GM19351 (cell line): ENCODE measurements around the gene ENO2.
"Not testable (repeated sequence)": the region's sequence is repeated elsewhere in the genome, so short reads cannot be mapped to it uniquely, and the experiment has no call there.

Experiments
- ATAC-seq: cut with Tn5 transposase; IDR thresholded peaks from one replicate; pipeline ENCODE4 v1.9.1; 2021; ENCODE audit warnings: mild to moderate bottlenecking, moderate library complexity; ENCODE audit not compliant: unreplicated experiment

Gene ENO2

DNA sequence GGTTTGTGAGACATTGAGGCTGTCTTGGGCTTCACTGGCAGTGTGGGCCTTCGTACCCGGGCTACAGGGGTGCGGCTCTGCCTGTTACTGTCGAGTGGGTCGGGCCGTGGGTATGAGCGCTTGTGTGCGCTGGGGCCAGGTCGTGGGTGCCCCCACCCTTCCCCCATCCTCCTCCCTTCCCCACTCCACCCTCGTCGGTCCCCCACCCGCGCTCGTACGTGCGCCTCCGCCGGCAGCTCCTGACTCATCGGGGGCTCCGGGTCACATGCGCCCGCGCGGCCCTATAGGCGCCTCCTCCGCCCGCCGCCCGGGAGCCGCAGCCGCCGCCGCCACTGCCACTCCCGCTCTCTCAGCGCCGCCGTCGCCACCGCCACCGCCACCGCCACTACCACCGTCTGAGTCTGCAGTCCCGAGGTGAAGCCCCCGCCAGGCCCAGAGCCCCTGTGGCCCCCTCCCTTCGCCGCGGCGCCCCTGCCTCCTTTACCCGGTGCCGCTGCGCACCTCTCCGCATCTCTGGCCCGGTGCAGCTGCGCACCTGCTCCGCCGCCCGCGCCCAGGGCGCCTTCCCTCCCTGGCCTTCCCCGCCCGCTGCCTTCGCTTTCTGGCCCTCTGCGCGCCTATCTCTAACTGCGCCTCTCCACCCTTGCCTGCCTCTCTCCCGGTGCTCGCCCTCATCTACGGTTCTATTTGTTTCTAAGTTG, at the start of gene ENO2:
ENO2 (plus strand) TSS at position 335 of the 701 bp plus-strand sequence. CDS start 1,253 bp downstream, outside the sequence.
- peak; percentile 77 for ATAC-seq

GRCh38 chr12:6865307-6865706, 49.1 kb upstream of the ENO2 start:
- not testable (repeated sequence) for ATAC-seq

GRCh38 chr12:6866163-6866919, 48.0 kb upstream of the ENO2 start:
- ATAC-seq = no peak

GRCh38 chr12:6866920-6867412, 47.4 kb upstream of the ENO2 start:
- peak; percentile 7 for ATAC-seq

GRCh38 chr12:6867413-6868210, 46.8 kb upstream of the ENO2 start, which contains the start of gene TPI1:
Gene TPI1, plus strand, starts transcription at chr12:6867531. Its CDS starts 36 bp downstream, at chr12:6867567.
- peak; percentile 63 for ATAC-seq

DNA sequence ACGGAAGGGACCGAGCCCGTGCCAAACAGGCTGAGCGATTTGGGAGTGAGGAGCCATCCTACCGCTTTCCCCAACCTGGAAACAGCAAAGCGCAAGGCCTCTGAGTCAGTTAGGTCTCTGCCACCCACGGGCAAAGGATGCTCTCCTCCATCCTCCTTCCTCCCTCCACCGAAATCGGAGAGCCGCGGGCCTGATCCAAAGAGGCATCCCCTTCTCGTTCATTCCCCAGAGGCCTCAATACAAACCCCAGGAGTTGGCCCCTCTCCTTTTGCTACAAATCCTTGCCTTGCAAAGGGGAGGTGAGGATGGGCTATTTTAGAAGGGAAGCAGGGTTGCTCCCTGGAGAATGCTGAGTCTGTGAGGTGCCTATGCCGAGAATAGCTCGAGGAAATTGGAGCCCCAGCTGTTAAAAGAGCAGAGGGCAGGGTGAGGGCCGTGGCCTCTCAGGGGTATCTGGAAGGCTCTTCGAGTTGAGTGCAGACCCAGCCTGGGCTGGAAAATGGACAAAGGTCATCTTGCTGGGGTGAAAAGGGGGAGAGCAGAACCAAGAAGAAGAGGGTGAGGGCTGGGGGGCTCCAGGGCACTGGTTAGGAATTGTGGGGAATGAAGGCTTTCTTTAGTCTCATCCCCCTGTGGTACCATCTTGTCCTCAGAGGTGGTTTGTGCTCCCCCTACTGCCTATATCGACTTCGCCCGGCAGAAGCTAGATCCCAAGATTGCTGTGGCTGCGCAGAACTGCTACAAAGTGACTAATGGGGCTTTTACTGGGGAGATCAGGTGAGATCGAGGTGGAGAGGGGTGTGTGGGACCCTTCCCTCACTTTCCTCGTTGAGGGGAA, 46.0 kb upstream of the ENO2 start:
- ATAC-seq = no peak

DNA sequence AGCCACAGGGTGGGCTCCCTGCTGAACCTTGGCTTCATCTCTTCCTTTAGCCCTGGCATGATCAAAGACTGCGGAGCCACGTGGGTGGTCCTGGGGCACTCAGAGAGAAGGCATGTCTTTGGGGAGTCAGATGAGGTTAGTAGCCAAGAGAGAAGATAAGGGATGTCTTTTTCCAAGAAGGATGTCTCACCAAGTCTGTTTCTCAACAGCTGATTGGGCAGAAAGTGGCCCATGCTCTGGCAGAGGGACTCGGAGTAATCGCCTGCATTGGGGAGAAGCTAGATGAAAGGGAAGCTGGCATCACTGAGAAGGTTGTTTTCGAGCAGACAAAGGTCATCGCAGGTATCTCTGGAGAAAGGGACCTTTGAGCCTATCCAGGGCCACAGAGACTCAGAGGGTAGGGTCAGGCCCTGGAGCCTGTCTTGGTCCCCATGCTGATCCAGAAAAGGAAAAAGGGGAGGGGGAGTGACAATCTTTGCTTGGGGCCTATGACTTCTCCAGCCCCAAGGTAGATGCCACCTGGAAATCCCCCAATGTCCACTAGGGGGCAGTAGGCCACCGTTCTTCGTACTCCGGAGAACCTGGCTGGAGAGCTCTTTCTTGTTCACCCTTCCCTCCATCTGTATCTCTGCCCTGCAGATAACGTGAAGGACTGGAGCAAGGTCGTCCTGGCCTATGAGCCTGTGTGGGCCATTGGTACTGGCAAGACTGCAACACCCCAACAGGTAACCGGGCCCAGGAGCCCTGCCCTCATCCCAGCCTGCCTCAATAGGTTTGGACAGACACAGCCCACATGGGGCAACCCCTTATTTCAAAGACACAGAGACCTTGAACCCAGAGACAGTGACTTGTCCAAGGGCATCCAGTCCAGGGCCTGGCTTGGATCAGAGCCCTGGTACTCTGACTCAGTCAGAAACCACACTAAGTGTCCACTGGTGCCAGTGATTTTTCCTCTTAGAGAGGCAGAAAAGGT, 45.0 kb upstream of the ENO2 start:
- ATAC-seq = no peak

DNA sequence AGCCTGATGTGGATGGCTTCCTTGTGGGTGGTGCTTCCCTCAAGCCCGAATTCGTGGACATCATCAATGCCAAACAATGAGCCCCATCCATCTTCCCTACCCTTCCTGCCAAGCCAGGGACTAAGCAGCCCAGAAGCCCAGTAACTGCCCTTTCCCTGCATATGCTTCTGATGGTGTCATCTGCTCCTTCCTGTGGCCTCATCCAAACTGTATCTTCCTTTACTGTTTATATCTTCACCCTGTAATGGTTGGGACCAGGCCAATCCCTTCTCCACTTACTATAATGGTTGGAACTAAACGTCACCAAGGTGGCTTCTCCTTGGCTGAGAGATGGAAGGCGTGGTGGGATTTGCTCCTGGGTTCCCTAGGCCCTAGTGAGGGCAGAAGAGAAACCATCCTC, 44.1 kb upstream of the ENO2 start:
- not testable (repeated sequence) for ATAC-seq

DNA sequence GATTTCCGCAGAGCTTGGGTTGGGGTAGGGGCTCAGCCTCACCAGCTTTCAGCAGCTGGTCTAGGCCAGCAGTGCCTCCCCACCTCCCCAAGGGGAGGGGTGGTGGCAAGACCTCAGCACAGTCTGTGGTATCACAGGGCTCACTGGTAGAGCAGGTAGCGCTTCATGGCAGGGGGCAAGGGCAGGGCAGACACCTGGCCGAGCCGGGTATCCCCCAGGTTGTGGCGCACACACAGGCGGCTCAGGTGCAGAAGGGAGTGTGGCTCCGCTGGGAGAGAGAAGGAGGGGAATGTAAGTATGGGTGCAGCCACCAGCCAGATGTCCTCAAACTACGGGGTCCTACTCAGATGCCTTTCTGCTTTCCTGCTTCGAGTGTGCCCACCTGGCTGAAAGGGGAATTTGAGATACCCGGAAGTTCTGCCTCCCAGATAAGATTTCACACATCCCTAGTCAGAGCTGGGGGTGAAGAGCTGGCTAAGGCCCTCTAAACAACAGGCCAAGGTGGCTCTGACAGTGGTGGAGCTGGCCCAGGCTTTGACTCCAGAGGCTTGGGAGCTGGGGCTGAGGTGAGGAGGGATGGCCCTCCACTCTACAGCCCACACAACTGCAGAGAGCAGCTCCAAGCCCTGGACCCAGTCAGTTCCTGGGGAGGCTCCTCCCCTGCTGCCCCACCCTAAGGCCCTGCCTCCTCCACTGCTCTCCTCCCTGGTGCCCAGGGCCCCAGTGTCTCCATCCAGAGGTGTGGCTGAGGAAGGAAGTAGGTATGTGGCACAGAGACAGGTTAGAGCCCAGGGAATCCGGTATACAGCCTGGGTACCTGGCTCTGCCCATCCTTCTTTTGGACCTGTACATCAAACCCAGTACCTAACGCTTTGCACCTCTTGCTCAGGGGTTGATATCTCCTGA, 43.1 kb upstream of the ENO2 start:
- ATAC-seq = no peak

DNA sequence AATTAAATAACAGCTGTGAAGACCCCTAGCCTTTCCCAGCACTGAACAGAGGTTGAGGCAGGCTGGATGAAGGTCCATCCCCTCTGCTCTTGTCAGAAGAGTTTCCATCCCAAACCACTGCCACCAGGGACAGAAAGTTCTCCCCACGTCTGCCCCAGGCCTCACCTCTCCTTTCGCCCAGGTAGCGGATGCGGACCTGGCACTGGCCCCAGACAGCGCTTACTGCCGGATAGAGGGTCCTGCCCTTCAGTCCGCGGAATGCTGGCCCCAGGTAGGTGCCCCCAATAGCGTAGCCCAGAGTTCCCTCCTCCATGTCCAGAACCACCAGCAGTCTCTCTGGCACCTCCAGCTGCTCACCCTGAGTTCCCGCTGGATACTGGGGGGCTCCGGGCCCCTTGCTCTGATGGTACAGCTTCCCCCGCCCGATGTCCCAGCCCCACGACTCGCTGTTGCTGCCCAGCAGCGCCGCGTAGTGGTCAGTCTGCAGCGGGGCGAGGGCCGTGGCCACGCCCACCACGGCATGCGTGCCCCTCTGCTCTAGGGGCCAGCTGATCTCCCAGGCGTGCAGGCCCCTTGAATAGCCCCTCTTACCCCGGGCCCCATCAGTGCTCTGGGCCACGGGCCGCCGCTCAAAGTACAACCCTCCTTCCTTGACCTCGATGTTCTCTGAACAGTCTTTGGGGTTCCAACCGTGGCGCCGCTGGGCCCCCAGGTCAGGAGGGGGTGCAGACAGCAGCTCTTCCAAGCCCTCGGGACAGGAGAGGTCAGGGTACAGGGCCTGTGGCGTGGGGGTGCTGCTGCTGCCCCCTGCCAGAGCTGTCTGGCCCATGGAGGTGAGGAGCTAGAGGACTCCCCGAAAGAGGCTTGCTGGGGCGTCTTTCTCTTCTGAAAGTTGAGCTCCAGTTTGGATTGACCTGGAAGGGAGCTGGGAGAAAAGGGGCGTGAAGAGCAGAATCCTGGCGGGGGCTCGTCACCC, 42.0 kb upstream of the ENO2 start:
- ATAC-seq = peak; percentile 38

- ATAC-seq = peak; percentile 80
These were observed 41.0 kb upstream of the ENO2 start, which contains the start of gene SPSB2 for GRCh38 chr12:6873094-6874014. Gene SPSB2, minus strand, starts transcription at chr12:6873303. Its CDS starts 402 bp downstream, at chr12:6872901.

DNA sequence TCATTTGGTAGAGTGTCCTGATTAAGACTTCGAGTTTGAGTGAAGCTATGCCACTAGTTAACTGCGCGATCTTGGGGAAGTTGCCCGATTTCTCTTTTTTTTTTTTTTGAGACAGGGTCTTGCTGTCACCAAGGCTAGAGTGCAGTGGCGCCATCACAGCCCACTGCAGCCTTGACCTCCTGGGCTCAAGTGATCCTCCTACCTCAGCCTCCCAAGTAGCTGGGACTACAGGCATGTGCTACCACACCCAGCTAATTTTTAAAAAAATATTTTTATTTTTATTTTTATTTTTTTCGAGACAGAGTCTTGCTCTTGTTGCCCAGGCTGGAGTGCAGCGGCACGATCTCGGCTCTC, 40.4 kb upstream of the ENO2 start:
- not testable (repeated sequence) for ATAC-seq

DNA sequence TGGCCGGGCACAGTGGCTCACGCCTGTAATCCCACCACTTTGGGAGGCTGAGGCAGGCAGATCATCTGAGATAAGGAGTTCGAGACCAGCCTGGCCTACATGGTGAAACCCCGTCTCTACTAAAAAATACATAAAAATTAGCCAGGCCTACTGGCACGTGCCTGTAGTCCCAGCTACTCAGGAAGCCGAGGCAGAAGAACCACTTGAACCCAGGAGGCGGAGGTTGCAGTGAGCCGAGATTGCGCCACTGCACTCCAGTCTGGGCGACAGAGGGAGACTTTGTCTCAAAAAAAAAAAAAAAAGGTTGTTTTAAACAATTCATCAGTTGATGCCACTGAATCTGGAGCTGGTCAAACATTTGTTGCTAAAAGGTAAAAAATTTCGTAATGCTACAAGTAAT, 34.6 kb upstream of the ENO2 start:
- ATAC-seq = not testable (repeated sequence)

DNA sequence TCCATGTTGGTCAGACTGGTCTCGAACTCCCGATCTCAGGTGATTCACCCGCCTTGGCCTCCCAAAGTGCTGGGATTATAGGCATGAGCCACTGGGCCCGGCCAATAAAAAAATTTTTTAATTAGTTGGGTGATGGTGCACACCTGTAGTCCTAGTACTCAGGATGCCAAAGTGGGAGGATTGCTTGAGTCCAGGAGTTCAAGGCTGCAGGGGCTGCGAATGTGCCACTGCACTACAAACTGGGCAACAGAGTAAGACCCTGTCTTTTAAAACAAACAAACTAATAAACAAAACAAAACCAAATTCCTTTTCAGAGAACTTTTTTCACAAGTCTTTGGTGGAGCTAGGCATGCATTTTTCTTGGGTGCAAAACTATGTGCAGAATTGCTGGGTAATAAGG, 31.1 kb upstream of the ENO2 start:
- no peak for ATAC-seq

GRCh38 chr12:6883683-6884082, 30.7 kb upstream of the ENO2 start:
- no peak for ATAC-seq

GRCh38 chr12:6884539-6884938, 29.8 kb upstream of the ENO2 start:
- no peak for ATAC-seq
